ENCODE measurements around the gene HORMAD1.
"Not testable (repeated sequence)": the region's sequence is repeated elsewhere in the genome, so short reads cannot be mapped to it uniquely, and the experiment has no call there.

The HORMAD1 gene

DNA sequence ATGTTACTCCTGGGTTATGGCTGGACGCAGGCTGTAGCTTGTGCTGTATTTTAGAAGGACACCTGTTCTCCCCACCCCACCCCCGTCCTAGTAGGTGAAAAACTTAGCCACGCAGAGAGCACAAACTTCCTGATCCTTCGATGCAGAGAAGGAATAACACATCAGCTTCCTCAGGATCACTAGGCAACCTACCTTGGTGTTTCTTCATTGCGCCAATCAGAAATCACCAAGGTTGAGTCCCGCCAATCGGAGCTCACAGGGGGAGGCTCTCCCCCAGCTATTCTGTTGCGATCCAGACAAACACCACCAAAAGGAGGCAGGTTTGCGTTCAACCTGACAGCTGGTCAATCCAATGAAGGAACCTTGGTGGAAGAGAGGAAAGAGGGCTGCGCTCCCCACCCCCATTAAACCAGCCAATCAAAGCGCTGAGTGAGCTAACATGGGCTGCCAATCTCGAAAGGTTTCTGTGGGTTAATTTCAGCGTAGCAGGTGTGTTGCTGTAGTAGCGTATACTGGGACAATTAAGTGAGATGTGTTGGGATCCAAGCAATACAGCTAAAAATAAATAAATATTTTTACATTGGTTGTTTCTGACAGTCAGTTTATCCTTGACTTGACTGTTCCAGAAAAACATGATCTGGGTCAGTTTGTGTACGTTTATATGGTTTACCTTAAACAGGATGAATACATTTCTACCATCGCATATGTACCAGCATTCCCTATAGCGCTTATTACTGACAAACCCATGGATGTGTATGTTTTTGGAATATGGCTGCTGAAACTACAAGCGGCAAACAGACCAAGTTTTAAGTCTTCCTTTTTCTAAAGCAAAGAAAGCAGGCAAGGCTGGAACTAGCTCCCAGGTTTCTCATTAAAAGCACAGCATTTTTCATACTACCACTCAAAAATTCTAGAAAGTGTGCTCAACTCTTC is 23.4 kb downstream of the HORMAD1 start, which contains the start of gene GOLPH3L:
TSS of gene GOLPH3L (minus strand) at position 160 of the 933 bp plus-strand sequence. CDS start 2,316 bp downstream, outside the sequence.
- DNase-seq (ENCODE audit: low read depth in 2 of 2): peak; percentile 79 to 86

DNA sequence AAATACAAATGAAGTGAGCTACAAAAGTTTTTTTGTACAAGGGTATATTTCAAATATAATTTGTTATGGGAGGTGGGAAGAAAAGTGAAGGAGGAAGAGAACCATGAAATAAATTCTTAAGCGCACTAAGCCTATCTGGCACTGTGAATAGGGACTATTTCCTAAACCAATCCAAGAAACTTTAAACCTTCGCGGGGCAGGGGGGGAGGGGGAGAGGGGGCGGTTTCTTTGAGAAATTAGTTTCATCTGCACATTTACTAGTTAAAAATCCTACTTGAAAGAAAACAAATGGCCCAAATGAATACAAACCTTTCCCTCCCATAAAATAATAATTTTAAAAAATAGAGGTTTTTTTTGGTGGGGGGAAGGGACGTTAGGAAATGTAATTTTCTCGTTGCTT is 24.1 kb downstream of the HORMAD1 start:
- no peak for DNase-seq (ENCODE audit: low read depth in 2 of 2)

DNA sequence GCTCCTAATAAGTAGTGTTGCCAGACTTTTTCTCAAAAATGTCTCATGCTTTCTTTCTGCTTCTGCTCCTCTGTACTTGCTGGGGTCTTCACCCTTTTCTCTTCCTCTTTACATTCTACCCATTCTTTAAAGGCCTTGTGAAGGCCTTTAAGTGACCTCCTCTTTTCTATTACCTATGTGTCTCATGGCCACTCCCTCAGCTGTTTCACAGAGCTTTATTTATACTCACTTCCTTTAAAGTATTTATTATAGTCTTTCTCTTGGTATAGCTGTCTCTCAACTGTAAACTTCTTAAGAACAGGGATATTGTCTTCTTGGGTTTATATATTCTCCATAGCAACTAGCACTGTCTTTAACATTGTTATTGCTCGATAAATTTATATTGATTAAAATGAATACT is 24.5 kb downstream of the HORMAD1 start:
- DNase-seq (ENCODE audit: low read depth in 2 of 2): no peak

DNA sequence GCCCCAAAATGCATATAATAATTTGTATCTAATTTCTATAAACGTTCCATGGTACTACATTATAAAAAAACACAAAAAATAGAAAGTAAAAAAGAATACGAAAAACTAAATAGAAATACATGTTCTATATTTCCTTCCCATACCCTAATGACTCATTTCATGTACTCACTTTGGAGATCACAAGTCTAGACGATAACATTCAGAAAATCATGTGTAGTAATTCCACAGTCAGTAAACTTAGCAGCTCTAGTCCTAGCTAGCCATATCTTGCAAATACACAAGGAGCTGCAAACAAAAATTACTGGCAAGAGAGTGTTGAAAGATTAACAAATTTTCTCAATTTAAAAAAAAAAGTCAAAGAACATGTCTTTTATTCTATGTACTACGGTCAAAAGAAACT is 25.1 kb downstream of the HORMAD1 start:
- no peak for DNase-seq (ENCODE audit: low read depth in 2 of 2)

DNA sequence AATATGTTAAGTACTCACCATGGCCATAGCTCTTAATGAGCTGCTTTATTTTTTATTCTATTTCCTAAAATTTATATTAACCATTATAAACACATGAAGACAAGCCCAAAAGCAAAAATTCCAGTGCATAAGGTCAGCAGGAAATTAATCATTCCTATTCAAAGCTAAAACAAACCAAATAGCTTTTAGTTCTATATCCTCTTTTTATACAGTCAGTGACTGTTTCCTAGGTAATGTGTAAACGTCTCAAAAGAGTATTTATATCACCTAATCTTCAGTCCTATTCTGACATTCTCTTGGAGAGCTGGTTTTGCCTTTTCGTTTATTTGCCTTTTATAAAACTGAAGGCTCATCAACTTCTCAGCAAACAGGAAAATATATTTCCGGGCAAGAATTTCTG is 28.0 kb downstream of the HORMAD1 start:
- DNase-seq (ENCODE audit: low read depth in 2 of 2): no peak

DNA sequence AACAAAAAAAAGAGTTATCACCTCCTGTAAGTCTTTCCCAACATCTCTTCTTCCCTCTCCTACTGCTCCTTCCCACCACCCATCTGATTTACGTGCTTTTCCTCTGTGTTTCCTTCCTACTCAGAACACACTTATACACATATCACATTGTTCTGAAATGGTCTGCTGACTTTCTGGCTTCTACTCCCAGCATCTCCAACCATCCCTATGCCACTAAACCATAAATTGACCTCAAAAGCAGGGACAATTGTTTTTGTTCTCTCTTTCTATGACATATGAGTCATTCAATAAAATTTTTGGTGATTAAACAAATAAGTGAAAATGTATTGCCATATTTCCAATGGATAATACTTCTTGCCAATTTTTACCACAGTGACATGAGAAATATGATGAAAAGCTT is 31.9 kb downstream of the HORMAD1 start:
- no peak for DNase-seq (ENCODE audit: low read depth in 2 of 2)

DNA sequence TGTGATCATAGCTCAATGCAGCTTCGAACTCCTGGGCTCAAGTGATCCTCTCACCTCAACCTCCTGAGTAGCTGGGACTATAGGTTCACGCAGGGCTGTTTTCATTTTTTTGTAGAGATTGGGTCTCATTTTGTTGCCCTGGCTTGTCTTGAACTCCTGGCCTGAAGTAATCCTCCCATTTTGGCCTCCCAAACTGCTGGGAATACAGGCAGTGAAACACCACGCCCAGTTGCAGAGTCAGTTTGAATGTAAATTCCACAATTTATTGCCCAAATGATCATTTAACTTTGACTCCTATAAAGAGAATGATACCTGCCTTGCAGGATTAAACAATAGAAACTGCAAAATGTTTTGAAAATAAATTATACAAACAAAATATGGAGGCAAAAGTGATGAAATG is 34.4 kb downstream of the HORMAD1 start:
- DNase-seq (ENCODE audit: low read depth in 2 of 2): no peak

DNA sequence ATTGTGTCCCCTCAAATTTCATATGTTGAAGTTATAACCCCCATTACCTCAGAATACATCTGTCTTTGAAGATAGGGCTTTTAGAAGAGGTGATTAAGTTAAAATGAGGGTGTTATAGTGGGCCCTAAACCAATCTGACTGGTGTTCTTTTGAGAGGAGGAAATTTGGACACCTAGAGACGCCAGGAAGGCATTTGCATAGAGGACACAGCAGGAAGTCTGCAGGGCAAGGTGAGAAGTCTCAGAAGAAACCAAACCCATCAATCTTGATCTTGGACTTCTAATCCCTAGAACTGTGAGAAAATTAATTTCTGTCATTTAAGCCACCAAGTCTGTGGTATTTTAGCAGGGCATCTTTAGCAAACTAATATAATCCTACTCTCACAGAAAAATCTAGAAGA is 36.8 kb downstream of the HORMAD1 start:
- peak in 1 of 2 donors; percentile 1 for DNase-seq (ENCODE audit: low read depth in 2 of 2)

DNA sequence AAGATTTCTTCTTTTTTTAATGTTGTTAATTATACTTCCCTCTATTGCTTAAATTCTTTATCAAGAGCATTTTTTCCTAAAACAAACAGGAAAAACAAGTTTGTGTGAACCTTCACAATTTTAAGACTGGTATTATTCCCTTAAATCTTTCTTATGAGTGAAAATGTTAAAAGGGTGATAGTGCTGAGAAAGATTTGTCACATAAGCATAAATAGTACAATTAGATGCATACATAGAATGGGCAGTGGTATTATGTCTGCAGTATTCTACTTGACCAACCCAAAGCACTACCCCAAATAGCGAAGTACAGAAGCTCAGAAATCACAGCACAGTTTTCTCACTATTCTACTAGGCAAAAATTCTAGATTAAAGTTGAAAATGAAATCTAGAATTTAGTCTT is 41.7 kb downstream of the HORMAD1 start:
- no peak for DNase-seq (ENCODE audit: low read depth in 2 of 2)

DNA sequence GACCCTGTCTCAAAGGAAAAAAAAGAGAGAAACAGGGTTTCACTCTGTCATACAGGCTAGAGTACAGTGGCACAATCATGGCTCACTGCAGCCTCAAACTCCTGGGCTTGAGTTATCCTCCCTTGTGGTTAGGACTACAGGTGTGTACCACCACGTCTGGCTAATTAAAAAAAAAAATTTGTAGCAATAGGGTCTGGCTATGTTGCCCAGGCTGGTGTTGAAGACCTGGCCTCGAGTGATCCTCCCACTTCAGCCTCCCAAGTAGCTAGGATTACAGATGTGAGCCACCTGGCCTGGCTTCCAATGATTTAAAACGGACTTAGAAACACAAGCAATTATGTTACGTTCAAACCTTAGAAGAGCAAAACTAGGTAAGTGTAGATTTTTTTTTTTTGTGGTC is 45.8 kb downstream of the HORMAD1 start:
- DNase-seq (ENCODE audit: low read depth in 2 of 2): no peak

DNA sequence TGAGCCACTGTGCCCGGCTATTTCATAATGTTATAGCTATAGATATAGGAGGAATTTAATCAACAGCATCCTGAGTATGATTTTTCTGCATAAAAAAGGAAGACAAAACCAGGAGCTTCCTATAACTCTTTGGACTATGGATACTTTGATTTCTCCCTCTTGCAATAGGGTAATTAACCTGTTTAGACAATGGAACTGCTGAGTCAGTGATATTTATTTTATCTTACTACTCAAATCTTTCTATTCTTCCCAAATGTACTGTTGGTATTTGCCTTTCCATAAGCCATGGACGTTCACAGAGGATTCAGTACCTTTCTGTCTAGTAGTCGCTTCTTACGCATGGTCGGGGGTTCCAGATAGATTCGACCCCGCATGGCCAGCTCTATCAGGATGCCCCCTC is 57.4 kb downstream of the HORMAD1 start:
- DNase-seq (ENCODE audit: low read depth in 2 of 2): no peak

DNA sequence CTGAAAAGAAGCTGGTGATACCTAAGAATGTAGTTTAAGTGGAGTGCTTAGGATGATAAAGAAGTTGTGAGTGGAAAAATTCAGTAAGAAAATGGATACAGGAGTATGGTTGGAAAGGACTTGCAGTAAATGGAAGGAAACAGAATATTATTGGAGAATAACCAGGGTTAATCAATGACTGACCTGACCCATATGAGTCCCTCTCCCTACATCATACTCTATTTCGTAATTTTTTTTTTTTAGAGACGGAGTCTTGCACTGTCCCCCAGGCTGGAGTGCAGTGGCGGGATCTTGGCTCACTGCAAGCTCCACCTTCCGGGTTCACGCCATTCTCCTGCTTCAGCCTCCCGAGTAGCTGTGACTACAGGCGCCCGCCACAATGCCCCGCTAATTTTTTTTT is 57.9 kb downstream of the HORMAD1 start:
- DNase-seq (ENCODE audit: low read depth in 2 of 2): no peak

DNA sequence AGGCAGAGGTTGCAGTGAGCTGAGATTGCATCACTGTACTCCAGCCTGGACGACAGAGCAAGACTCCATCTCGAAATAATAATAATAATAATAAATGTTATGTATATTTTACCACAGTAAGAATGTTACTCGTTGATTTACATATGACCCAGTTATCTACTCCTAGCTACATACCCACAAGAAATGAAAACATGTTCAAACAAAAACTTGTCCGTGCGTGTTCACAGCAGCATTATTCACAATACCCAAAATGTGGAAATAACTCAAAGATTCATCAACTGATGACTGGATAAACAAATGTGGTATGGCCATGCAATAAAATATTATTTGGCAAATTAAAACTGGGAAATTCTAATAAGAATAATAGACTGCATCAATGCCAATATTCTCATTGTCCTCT is 59.5 kb downstream of the HORMAD1 start:
- no peak for DNase-seq (ENCODE audit: low read depth in 2 of 2)

DNA sequence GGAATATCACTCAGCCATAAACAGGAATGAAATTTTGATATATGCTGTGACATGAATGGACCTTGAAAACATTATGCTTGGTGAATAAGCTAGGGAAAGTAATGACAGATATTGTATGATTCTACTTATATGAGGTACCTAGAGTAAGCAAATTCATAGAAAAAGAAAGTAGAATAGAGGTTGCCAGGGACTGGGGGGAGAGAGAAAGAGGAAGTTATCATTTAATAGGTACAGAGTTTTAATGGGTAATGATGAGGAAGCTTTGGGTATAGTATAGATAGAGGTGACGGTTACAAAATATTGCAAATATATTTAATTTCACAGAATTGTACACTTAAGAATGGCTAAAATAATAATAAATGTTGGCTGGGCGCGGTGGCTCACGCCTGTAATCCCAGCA is 60.1 kb downstream of the HORMAD1 start:
- no peak for DNase-seq (ENCODE audit: low read depth in 2 of 2)

DNA sequence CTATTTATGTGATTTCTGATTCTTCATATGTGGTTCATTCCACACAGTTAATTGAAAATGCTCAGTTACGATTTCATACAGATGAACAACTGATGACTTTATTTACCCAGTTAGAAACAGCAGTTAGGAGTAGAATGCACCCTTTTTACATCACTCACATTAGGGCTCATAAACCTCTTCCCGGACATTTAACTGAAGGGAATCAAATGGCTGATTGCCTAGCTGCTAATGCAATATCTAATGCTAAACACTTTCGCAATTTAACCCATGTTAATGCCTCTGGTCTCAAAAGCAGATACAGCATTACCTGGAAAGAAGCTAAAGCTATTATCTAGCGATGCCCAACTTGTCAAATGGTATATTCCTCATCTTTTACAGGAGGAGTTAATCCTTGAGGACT is 63.6 kb downstream of the HORMAD1 start:
- not testable (repeated sequence) for DNase-seq (ENCODE audit: low read depth in 2 of 2)

DNA sequence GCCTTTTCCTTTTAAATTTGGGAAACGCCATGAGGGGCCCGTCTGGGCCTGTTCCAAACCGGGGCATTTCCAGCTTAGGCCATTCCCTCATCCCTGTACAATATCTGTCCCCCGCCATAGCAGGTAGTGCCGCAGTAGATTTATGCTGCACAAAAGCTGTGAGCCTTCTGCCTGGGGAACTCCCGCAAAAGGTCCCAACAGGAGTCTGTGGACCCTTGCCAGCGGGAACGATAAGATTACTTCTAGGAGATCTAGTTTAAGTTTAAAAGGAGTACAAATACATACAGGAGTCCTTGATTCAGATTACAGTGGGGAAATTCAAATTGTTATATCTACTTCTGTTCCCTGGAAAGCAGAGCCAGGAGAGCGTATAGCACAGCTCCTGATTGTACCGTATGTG is 66.1 kb downstream of the HORMAD1 start:
- not testable (repeated sequence) for DNase-seq (ENCODE audit: low read depth in 2 of 2)

DNA sequence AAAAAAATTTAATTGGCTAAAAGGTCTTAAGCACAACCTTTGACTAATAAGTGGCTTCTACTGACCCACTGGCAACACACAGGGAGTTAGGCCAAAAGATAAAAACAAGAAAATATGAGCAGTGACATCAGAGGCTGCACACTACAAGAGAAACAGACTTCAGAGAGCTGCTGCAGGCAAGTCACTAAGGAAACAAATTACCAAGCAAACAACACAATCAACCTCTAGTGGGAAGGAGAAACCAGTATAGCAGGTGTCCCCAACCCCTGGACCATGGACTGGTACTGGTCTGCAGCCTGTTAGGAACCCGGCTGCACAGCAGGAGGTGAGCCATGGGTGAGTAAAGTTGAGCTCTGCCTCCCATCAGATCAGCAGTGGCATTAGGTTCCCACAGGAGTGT is 70.5 kb downstream of the HORMAD1 start:
- DNase-seq (ENCODE audit: low read depth in 2 of 2): no peak

DNA sequence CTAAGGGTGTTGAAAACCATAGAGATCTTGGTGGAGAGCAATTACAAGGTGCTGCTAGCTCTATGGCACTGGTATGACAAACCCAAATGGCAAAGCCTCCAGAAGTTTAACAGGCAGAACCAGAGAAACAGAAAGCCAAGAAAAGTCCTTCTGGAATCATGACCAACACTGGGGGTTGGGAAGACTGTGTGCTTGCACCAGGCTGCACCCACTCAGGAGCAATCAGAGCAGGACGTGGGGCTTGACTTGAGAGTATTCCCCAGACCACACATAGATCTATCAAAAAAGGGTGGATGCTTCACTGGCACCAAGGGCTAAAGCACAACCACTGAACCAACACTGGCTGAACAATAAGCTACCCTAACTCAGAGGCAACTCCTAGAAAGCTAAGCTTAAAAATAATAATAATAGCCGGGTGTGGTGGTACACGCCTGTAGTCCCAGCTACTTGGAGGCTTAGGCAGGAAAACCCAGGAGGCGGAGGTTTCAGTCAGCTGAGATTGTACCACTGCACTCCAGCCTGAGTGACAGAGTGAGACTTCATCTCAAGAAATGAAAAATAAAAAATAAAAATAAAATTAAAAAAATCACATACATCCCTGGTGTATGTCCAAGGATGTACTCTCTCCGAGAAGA is 71.1 kb downstream of the HORMAD1 start:
- DNase-seq (ENCODE audit: low read depth in 2 of 2): no peak
